Measurements from ENCODE around the gene FARP1. TPM values are rescaled to one million over a fixed set of nuclear protein-coding genes. Genes with fewer than 3 reads are reported as not detected.

The FARP1 gene
- total and polyA plus RNA-seq, 3 experiments from 2014 or later: 0.16 to 0.27 (median 0.26) TPM

DNA sequence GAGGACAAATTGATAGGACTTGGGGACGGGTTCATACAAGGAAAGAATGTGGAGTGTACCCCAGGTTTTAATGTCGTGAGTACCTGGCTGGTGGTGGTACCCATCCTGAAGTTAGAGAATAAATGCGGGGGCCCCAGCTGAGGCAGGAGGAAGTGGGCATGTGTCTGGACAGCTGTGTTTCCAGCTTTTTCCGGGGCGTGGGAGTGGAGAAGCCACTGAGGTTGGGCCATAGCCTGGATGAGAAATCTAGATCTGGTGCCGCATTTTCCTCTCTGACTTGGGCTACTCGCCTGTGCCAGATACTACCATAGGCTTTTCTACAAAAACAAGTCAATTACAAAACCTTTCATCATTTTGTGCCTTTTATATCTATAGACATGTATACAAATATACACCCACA is 286.6 kb downstream of the FARP1 start:
- no peaks in the 10 kb centered on the region for H3K27me3 ChIP-seq (ENCODE audit: insufficient read depth, low read length, poor library complexity, severe bottlenecking)
- DNase-seq: no peak
- H3K4me1 ChIP-seq (ENCODE audit: insufficient read depth, low read length): no peaks in the 10 kb centered on the region
- CTCF ChIA-PET: interaction anchor here (1.4 kb wide), 1 partner anchor 21 kb away, joined by 3 read pairs; no protein-coding TSS in a partner anchor
- no peaks in the 10 kb centered on the region for H3K4me1 Mint-ChIP-seq
- H3K36me3 ChIP-seq (ENCODE audit: insufficient read depth, low read length): no peaks in the 10 kb centered on the region
- H3K36me3 Mint-ChIP-seq: no peaks in the 10 kb centered on the region
- no peak overlapping the region for H3K27ac ChIP-seq (ENCODE audit: low read depth, low read length)
- no peak overlapping the region for H3K4me3 ChIP-seq (ENCODE audit: low read length)
- no peaks in the 10 kb centered on the region for H3K9me3 ChIP-seq (ENCODE audit: low read length)
- no peak overlapping the region for H3K4me3 Mint-ChIP-seq
- peaks cover 18 to 59% of the 10 kb centered on the region in 2 donors for H3K27me3 Mint-ChIP-seq
- no peak overlapping the region for H3K27ac Mint-ChIP-seq
- POLR2A ChIA-PET: no interaction called here
- H3K9me3 Mint-ChIP-seq: no peaks in the 10 kb centered on the region

GRCh38 chr13:98429977-98430736 is 287.3 kb downstream of the FARP1 start:
- POLR2A ChIA-PET: no interaction called here
- Histone ChIP-seq H3K4me1 (ENCODE audit: insufficient read depth, low read length) (no peaks in the 10 kb centered on the region), H3K27ac (ENCODE audit: low read depth, low read length) (no peak overlapping the region), H3K27me3 (ENCODE audit: insufficient read depth, low read length, poor library complexity, severe bottlenecking) (no peaks in the 10 kb centered on the region), H3K9me3 (ENCODE audit: low read length) (no peaks in the 10 kb centered on the region), H3K36me3 (ENCODE audit: insufficient read depth, low read length) (no peaks in the 10 kb centered on the region), H3K4me3 (ENCODE audit: low read length) (no peak overlapping the region)
- Mint-ChIP-seq H3K9me3 (no peaks in the 10 kb centered on the region), H3K4me1 (no peaks in the 10 kb centered on the region), H3K4me3 (no peak overlapping the region), H3K36me3 (no peaks in the 10 kb centered on the region), H3K27ac (no peak overlapping the region), H3K27me3 (peaks cover 18 to 59% of the 10 kb centered on the region in 2 donors)
- CTCF ChIA-PET: interaction anchor here (1.4 kb wide), 1 partner anchor 22 kb away, joined by 3 read pairs; no protein-coding TSS in a partner anchor
- DNase-seq: no peak

DNA sequence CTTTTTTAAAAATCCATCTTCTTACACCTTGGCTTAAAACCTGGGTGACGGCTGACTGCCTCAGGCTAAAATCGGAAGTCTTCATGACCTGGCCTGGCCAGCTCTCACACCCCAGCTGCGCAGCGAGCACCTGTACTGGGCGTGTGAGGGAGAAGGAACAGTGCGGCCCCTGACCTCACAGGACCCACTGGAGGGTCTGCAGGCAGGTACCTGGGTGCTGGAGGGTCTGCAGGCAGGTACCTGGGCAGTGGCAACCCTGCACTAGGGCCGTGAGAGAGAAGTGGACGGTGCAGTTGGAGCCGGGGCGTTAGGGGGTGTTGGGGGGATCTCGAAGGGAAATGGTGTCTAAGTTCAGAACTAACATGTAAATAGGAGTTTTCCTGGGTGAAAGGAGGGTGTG is 289.7 kb downstream of the FARP1 start:
- H3K4me3 ChIP-seq (ENCODE audit: low read length): no peak overlapping the region
- H3K4me1 Mint-ChIP-seq: no peaks in the 10 kb centered on the region
- DNase-seq: no peak
- H3K36me3 Mint-ChIP-seq: no peaks in the 10 kb centered on the region
- H3K4me3 Mint-ChIP-seq: no peak overlapping the region
- no peaks in the 10 kb centered on the region for H3K9me3 Mint-ChIP-seq
- H3K36me3 ChIP-seq (ENCODE audit: insufficient read depth, low read length): no peaks in the 10 kb centered on the region
- no peak overlapping the region for H3K27ac ChIP-seq (ENCODE audit: low read depth, low read length)
- no peak overlapping the region for H3K27ac Mint-ChIP-seq
- ChIA-PET POLR2A (no interaction called here), CTCF (interaction anchor here (1.2 kb wide), 1 partner anchor 13 kb away, joined by 4 read pairs; no protein-coding TSS in a partner anchor)
- no peaks in the 10 kb centered on the region for H3K9me3 ChIP-seq (ENCODE audit: low read length)
- H3K27me3 Mint-ChIP-seq: peaks cover 16 to 41% of the 10 kb centered on the region in 2 donors
- no peaks in the 10 kb centered on the region for H3K27me3 ChIP-seq (ENCODE audit: insufficient read depth, low read length, poor library complexity, severe bottlenecking)
- no peaks in the 10 kb centered on the region for H3K4me1 ChIP-seq (ENCODE audit: insufficient read depth, low read length)

- no peak for DNase-seq
- Mint-ChIP-seq H3K9me3 (no peaks in the 10 kb centered on the region), H3K36me3 (no peaks in the 10 kb centered on the region)
Measured at GRCh38 chr13:98433654-98434053, 290.8 kb downstream of the FARP1 start.

GRCh38 chr13:98434060-98434459 is 291.2 kb downstream of the FARP1 start:
- no peak overlapping the region for H3K4me3 ChIP-seq (ENCODE audit: low read length)
- H3K4me1 ChIP-seq (ENCODE audit: insufficient read depth, low read length): no peaks in the 10 kb centered on the region
- H3K27ac ChIP-seq (ENCODE audit: low read depth, low read length): no peak overlapping the region
- Mint-ChIP-seq H3K4me1 (no peaks in the 10 kb centered on the region), H3K27me3 (peaks cover 11 to 28% of the 10 kb centered on the region in 2 donors), H3K27ac (no peak overlapping the region), H3K9me3 (no peaks in the 10 kb centered on the region), H3K4me3 (no peak overlapping the region), H3K36me3 (no peaks in the 10 kb centered on the region)
- no peaks in the 10 kb centered on the region for H3K36me3 ChIP-seq (ENCODE audit: insufficient read depth, low read length)
- no peak for DNase-seq
- H3K27me3 ChIP-seq (ENCODE audit: insufficient read depth, low read length, poor library complexity, severe bottlenecking): no peaks in the 10 kb centered on the region
- POLR2A ChIA-PET: no interaction called here
- no peaks in the 10 kb centered on the region for H3K9me3 ChIP-seq (ENCODE audit: low read length)
- CTCF ChIA-PET: interaction anchor here (2.7 kb wide), 1 partner anchor 11 kb away, joined by 7 read pairs; no protein-coding TSS in a partner anchor

More at GRCh38 chr13:98433654-98434053, 290.8 kb downstream of the FARP1 start:
- Histone ChIP-seq H3K4me1 (ENCODE audit: insufficient read depth, low read length) (no peaks in the 10 kb centered on the region), H3K27me3 (ENCODE audit: insufficient read depth, low read length, poor library complexity, severe bottlenecking) (no peaks in the 10 kb centered on the region), H3K27ac (ENCODE audit: low read depth, low read length) (no peak overlapping the region), H3K36me3 (ENCODE audit: insufficient read depth, low read length) (no peaks in the 10 kb centered on the region), H3K9me3 (ENCODE audit: low read length) (no peaks in the 10 kb centered on the region), H3K4me3 (ENCODE audit: low read length) (no peak overlapping the region)
- Mint-ChIP-seq H3K27ac (no peak overlapping the region), H3K27me3 (peaks cover 11 to 32% of the 10 kb centered on the region in 2 donors), H3K4me1 (no peaks in the 10 kb centered on the region), H3K4me3 (no peak overlapping the region)
- ChIA-PET POLR2A (no interaction called here), CTCF (interaction anchor here (2.7 kb wide), 1 partner anchor 12 kb away, joined by 7 read pairs; no protein-coding TSS in a partner anchor)

DNA sequence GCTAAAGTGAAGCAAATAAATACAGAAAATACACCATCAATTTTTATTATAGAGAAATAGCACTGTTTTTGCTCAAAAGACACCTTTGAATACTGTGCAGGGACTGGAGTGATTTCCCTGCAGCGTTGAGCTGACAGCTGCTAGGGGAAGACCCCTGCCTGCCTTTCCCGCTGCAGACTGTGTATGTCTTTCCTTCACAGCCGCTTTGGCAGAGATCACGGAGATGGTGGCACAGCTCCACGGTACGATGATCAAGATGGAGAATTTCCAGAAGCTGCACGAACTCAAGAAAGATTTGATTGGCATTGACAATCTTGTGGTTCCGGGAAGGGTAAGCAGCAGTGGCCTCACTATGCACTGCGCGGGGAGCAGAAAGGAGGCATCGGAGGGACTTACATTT is 292.5 kb downstream of the FARP1 start:
- DNase-seq: no peak
- POLR2A ChIA-PET: no interaction called here
- no peaks in the 10 kb centered on the region for H3K9me3 ChIP-seq (ENCODE audit: low read length)
- no peaks in the 10 kb centered on the region for H3K4me1 Mint-ChIP-seq
- no peak overlapping the region for H3K27ac Mint-ChIP-seq
- H3K27me3 Mint-ChIP-seq: peaks cover 8 to 18% of the 10 kb centered on the region in 2 donors
- no peaks in the 10 kb centered on the region for H3K9me3 Mint-ChIP-seq
- H3K4me3 Mint-ChIP-seq: no peak overlapping the region
- CTCF ChIA-PET: interaction anchor here (2.7 kb wide), 1 partner anchor 10 kb away, joined by 7 read pairs; no protein-coding TSS in a partner anchor
- H3K36me3 ChIP-seq (ENCODE audit: insufficient read depth, low read length): no peaks in the 10 kb centered on the region
- no peaks in the 10 kb centered on the region for H3K36me3 Mint-ChIP-seq
- no peak overlapping the region for H3K27ac ChIP-seq (ENCODE audit: low read depth, low read length)
- no peaks in the 10 kb centered on the region for H3K27me3 ChIP-seq (ENCODE audit: insufficient read depth, low read length, poor library complexity, severe bottlenecking)
- no peaks in the 10 kb centered on the region for H3K4me1 ChIP-seq (ENCODE audit: insufficient read depth, low read length)
- no peak overlapping the region for H3K4me3 ChIP-seq (ENCODE audit: low read length)

- Histone ChIP-seq H3K27me3 (ENCODE audit: insufficient read depth, low read length, poor library complexity, severe bottlenecking) (no peaks in the 10 kb centered on the region), H3K36me3 (ENCODE audit: insufficient read depth, low read length) (no peaks in the 10 kb centered on the region), H3K9me3 (ENCODE audit: low read length) (no peaks in the 10 kb centered on the region), H3K4me1 (ENCODE audit: insufficient read depth, low read length) (no peaks in the 10 kb centered on the region), H3K4me3 (ENCODE audit: low read length) (no peak overlapping the region), H3K27ac (ENCODE audit: low read depth, low read length) (no peak overlapping the region)
- peaks cover 8 to 13% of the 10 kb centered on the region in 2 donors for H3K27me3 Mint-ChIP-seq
- no peak overlapping the region for H3K27ac Mint-ChIP-seq
- H3K4me3 Mint-ChIP-seq: no peak overlapping the region
- H3K36me3 Mint-ChIP-seq: no peaks in the 10 kb centered on the region
- CTCF ChIA-PET: interaction anchor here (1.4 to 1.5 kb wide), 2 partner anchors 9 to 217 kb away, joined by 5 read pairs; no protein-coding TSS in a partner anchor
- no peaks in the 10 kb centered on the region for H3K4me1 Mint-ChIP-seq
- POLR2A ChIA-PET: no interaction called here
- H3K9me3 Mint-ChIP-seq: no peaks in the 10 kb centered on the region
- DNase-seq: no peak
Measured at GRCh38 chr13:98436233-98436910, 293.5 kb downstream of the FARP1 start.

All from CD8-positive, alpha-beta memory T cell (primary cell).